Hepatic stellate cell (primary cell): Measurements from ENCODE around the gene EFNB2.

Experiments
- DNase-seq: peaks from one replicate; pipeline ENCODE4 v3.0.0; 2011; ENCODE audit warnings: low spot score

The EFNB2 gene

GRCh38 chr13:106550570-106551135 lies 15.2 kb upstream of the EFNB2 start:
- no peak for DNase-seq

GRCh38 chr13:106548064-106548696 lies 12.7 kb upstream of the EFNB2 start:
- no peak for DNase-seq

- no peak for DNase-seq
These were observed 6.4 kb upstream of the EFNB2 start for GRCh38 chr13:106541826-106542225.

- DNase-seq: no peak
These were observed 5.2 kb upstream of the EFNB2 start for GRCh38 chr13:106540613-106541012.

GRCh38 chr13:106537521-106537920 lies 2.1 kb upstream of the EFNB2 start:
- no peak for DNase-seq

GRCh38 chr13:106536244-106537034 lies 977 bp upstream of the EFNB2 start:
- peak; percentile 84 for DNase-seq

- DNase-seq: peak; percentile 12
These were observed 567 bp downstream of the EFNB2 start for GRCh38 chr13:106534639-106535551.

GRCh38 chr13:106533943-106534638 lies 1.4 kb downstream of the EFNB2 start:
- DNase-seq: peak; percentile 33

GRCh38 chr13:106533101-106533942 lies 2.1 kb downstream of the EFNB2 start:
- DNase-seq: peak; percentile 60

- no peak for DNase-seq
These were observed 3.1 kb downstream of the EFNB2 start for GRCh38 chr13:106532111-106532929.

GRCh38 chr13:106530980-106531481 lies 4.4 kb downstream of the EFNB2 start:
- DNase-seq: no peak

- no peak for DNase-seq
These were observed 5.2 kb downstream of the EFNB2 start for GRCh38 chr13:106530171-106530851.

GRCh38 chr13:106529415-106530170 lies 5.9 kb downstream of the EFNB2 start:
- DNase-seq: no peak

GRCh38 chr13:106528718-106529414 lies 6.6 kb downstream of the EFNB2 start:
- DNase-seq: no peak

- DNase-seq: no peak
These were observed 7.6 kb downstream of the EFNB2 start for GRCh38 chr13:106527826-106528225.

GRCh38 chr13:106527445-106527801 lies 8.0 kb downstream of the EFNB2 start:
- no peak for DNase-seq

GRCh38 chr13:106526738-106527444 lies 8.6 kb downstream of the EFNB2 start:
- no peak for DNase-seq
